PC-9 (cell line): ENCODE measurements around the gene IQCH.

Experiments
- EZH2 ChIP-seq: fragments of 200-600 bp; sonication (generic); IDR thresholded peaks from 2 replicates; pipeline ENCODE4 v1.8.0; 2017; ENCODE audit warnings: antibody characterized with exemption, low read depth
- TF ChIP-seq, protein P1 (sequence below): fragments of 200-600 bp; sonication (generic); conservative IDR thresholded peaks from 2 replicates; pipeline ENCODE4 v1.6.1; 2017; ENCODE audit warnings: mixed run types, antibody characterized with exemption, mild to moderate bottlenecking, moderate library complexity

DNA sequence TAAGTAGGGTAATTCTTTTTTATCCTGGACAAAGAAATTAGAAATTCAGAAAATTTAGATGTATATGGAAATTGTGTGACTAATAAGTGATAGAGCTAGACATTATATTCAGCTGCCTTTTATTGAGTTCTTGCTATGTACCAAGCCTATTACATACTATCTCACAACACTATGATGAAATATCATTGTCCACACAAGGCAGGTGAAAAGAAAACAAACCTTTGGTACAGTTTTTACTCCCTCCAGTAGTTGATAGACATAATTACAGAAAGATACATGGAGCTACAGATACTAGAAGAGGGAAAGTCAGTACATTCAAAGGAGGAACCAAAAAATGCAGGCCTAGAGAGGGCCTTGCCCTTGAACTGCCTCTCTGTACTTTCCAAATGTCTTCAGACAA is 4.8 kb downstream of the IQCH start:
- TF ChIP-seq, protein P1, sequence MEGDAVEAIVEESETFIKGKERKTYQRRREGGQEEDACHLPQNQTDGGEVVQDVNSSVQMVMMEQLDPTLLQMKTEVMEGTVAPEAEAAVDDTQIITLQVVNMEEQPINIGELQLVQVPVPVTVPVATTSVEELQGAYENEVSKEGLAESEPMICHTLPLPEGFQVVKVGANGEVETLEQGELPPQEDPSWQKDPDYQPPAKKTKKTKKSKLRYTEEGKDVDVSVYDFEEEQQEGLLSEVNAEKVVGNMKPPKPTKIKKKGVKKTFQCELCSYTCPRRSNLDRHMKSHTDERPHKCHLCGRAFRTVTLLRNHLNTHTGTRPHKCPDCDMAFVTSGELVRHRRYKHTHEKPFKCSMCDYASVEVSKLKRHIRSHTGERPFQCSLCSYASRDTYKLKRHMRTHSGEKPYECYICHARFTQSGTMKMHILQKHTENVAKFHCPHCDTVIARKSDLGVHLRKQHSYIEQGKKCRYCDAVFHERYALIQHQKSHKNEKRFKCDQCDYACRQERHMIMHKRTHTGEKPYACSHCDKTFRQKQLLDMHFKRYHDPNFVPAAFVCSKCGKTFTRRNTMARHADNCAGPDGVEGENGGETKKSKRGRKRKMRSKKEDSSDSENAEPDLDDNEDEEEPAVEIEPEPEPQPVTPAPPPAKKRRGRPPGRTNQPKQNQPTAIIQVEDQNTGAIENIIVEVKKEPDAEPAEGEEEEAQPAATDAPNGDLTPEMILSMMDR, result no peak
- TF ChIP-seq EZH2, result no peak
